Pulmonary artery endothelial cell (primary cell): ENCODE data around the gene MACROD1. TPM values are rescaled to one million over a fixed set of nuclear protein-coding genes. Genes with fewer than 3 reads are reported as not detected.
"Not testable (repeated sequence)": the region's sequence is repeated elsewhere in the genome, so short reads cannot be mapped to it uniquely, and the experiment has no call there.

ENCODE experiments used
- DNase-seq: peaks from one replicate; pipeline ENCODE4 v3.0.0-alpha.2; 2011; ENCODE audit warnings: low read depth, low spot score
- total RNA-seq: library from RNA; depleted of rRNA; stranded (reverse); fragments of >200 nt; gene quantifications from 2 replicates; pipeline ENCODE4 v1.2.3, GENCODE V29; 2014

MACROD1 gene
- total RNA-seq, 1 donor from 2014 or later = 37.7 TPM

- DNase-seq = peak; percentile 22
These were observed 165.7 kb downstream of the MACROD1 start for GRCh38 chr11:64000026-64000739.

- no peak for DNase-seq
These were observed 166.4 kb downstream of the MACROD1 start for GRCh38 chr11:63999349-64000025.

- DNase-seq = no peak
These were observed 167.2 kb downstream of the MACROD1 start for GRCh38 chr11:63998558-63999348.

- DNase-seq = no peak
These were observed 168.0 kb downstream of the MACROD1 start for GRCh38 chr11:63997801-63998337.

- no peak for DNase-seq
These were observed 168.7 kb downstream of the MACROD1 start for GRCh38 chr11:63997104-63997700.

GRCh38 chr11:63996512-63996911 lies 169.4 kb downstream of the MACROD1 start:
- no peak for DNase-seq

GRCh38 chr11:63993993-63994392 lies 171.9 kb downstream of the MACROD1 start:
- no peak for DNase-seq

GRCh38 chr11:63993100-63993499 lies 172.8 kb downstream of the MACROD1 start:
- no peak for DNase-seq

GRCh38 chr11:63991558-63991957 lies 174.4 kb downstream of the MACROD1 start:
- no peak for DNase-seq

- DNase-seq = no peak
These were observed 178.9 kb downstream of the MACROD1 start for GRCh38 chr11:63986932-63987513.

GRCh38 chr11:63986156-63986931 lies 179.6 kb downstream of the MACROD1 start, which contains the start of gene OTUB1:
Gene OTUB1 (plus strand): TSS chr11:63986438. CDS start chr11:63986457, 19 bp downstream.
- DNase-seq = peak; percentile 80

GRCh38 chr11:63985812-63986155 lies 180.1 kb downstream of the MACROD1 start:
- DNase-seq = no peak

GRCh38 chr11:63979426-63979825 lies 186.5 kb downstream of the MACROD1 start:
- DNase-seq = no peak

GRCh38 chr11:63978551-63979239 lies 187.2 kb downstream of the MACROD1 start:
- no peak for DNase-seq

GRCh38 chr11:63974259-63975143 lies 191.4 kb downstream of the MACROD1 start, which contains the start of gene COX8A:
Gene COX8A (plus strand): TSS chr11:63974620. CDS start chr11:63974681, 61 bp downstream.
- peak; percentile 99 for DNase-seq

- not testable (repeated sequence) for DNase-seq
These were observed 192.0 kb downstream of the MACROD1 start for GRCh38 chr11:63973912-63974258.

GRCh38 chr11:63970902-63971301 lies 195.0 kb downstream of the MACROD1 start:
- no peak for DNase-seq

GRCh38 chr11:63969461-63969860 lies 196.5 kb downstream of the MACROD1 start:
- no peak for DNase-seq

- no peak for DNase-seq
These were observed 199.5 kb downstream of the MACROD1 start for GRCh38 chr11:63966444-63966843.
